IPS-15b (cell line): ENCODE measurements around the gene INF2.
"Not testable (repeated sequence)": the region's sequence is repeated elsewhere in the genome, so short reads cannot be mapped to it uniquely, and the experiment has no call there.

ENCODE experiments used
- H3K27me3 ChIP-seq: one replicate; pipeline ENCODE4 v1.6.1; 2013; ENCODE audit warnings: low read length; ENCODE audit not compliant: control insufficient read depth, insufficient read depth
- H3K36me3 ChIP-seq: one replicate; pipeline ENCODE4 v1.6.1; 2013; ENCODE audit warnings: low read length; ENCODE audit not compliant: control insufficient read depth, insufficient read depth
- H3K4me1 ChIP-seq: one replicate; pipeline ENCODE4 v1.6.1; 2013; ENCODE audit warnings: mild to moderate bottlenecking, low read length; ENCODE audit not compliant: control insufficient read depth, insufficient read depth
- H3K4me3 ChIP-seq: one replicate; pipeline ENCODE4 v1.5.1; 2013; ENCODE audit warnings: low read depth, low read length
- H3K9ac ChIP-seq: one replicate; pipeline ENCODE4 v1.6.1; 2013; ENCODE audit warnings: low read depth, mild to moderate bottlenecking, low read length
- H3K9me3 ChIP-seq: one replicate; pipeline ENCODE4 v1.6.1; 2013; ENCODE audit warnings: mild to moderate bottlenecking, low read length; ENCODE audit not compliant: control insufficient read depth, insufficient read depth

The INF2 gene

DNA sequence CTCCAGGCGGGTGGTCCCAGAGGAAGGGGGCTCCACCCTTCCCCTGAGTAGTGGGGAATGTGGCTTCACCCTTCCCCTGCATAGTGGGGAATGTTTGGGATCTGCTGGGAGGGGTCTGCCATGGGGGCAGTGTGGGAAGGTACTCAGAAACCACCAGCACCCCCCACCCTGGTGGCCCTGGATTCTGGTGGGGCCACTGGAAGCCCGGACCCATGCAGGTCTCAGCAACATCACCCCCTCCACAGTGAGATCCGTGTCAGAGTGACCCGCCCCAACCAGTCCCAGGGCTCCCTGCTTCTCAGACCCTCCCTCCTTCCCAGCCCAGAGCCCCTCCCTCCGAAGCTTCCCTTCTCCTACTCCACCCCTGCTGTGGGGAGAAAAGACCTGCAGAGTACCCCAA, 30.3 kb upstream of the INF2 start:
- no peaks in the 10 kb centered on the region for H3K4me1 ChIP-seq

DNA sequence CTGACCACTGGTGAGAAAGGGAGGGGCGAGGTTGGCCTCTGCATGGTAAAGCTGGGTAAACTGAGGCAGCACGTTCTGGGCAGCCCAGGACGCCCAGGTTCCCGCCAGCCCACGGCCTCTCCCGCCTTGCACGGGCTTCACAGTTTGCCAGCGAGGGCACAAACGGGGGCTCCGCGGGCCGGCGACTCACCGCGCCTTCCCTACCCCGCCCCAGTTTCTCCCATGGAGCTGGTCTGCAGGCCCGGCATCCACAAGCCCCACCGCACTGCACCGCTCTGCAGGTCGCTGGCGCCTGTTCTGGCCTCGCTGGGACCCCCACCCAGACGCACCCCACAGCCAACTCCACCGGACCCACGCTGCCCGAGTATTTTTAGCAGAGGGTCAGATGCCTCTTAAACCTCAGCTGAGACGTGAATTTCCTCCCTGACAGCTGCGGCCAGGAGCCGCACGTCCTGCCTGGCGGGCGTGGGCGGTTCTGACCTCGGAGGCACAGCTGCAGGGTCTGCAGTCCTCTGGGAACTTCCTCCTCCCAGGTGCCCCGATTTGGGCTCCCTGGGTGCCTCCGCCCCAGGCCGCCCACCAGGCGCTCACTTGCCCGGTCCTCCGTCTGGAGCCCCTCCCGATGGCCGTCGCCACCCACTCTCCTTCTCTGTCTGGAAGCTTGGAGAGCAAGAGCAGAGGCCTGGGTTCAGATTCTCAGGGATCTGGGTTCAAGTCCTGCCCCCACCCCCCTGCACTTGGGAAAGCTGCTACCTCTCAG, 29.5 kb upstream of the INF2 start:
- H3K36me3 ChIP-seq, result no peaks in the 10 kb centered on the region
- H3K4me3 ChIP-seq, result no peak overlapping the region
- no peak overlapping the region for H3K9ac ChIP-seq
- no peaks in the 10 kb centered on the region for H3K9me3 ChIP-seq
- H3K4me1 ChIP-seq, result no peaks in the 10 kb centered on the region
- H3K27me3 ChIP-seq, result peaks cover 2% of the 10 kb centered on the region

More for the DNA sequence above, 30.3 kb upstream of the INF2 start:
- Histone ChIP-seq H3K27me3 (peaks cover 2% of the 10 kb centered on the region), H3K9me3 (peaks cover under 1% of the 10 kb centered on the region), H3K4me3 (no peak overlapping the region), H3K9ac (no peak overlapping the region), H3K36me3 (no peaks in the 10 kb centered on the region)

DNA sequence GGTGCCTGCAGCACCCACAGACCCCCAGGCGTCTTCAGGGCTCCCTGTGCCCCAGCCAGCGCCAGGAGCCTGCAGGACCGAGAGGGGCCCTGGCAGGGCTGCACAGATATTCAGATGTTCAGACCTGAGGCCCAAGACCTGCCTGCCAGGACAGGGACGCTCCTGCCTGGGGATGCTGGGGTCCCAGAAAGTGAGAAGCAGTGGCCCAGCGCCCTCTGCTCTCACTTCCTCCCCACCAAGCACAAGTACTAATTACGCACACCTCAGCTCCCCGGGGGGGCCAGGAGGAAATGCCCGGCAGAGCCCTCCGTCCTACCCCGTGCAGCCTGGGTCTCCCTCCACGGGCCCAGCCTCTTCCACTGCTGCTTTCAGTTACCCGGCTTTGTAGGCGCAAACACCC, 28.8 kb upstream of the INF2 start:
- no peak overlapping the region for H3K9ac ChIP-seq
- no peaks in the 10 kb centered on the region for H3K36me3 ChIP-seq
- H3K9me3 ChIP-seq, result no peaks in the 10 kb centered on the region
- no peaks in the 10 kb centered on the region for H3K27me3 ChIP-seq
- H3K4me1 ChIP-seq, result no peaks in the 10 kb centered on the region
- no peak overlapping the region for H3K4me3 ChIP-seq

DNA sequence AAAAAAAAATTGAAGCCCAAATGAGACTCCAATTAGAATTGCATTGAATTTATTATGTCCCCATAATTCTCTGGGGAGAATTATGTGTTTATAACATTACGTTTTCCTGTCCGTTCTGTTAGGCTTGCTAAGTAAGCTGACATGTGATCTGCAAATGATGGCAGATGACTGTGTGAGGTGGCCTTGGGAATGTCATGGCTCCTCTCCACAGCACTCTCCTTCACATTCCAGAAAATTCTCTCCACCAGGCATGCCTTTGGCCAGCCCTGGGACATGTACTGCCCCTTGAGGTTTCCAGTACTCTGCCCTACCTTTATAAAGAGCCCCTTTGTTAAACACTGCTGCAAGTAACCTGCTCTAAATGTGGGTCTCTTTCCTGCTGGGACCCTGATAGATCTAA, 28.3 kb upstream of the INF2 start:
- H3K27me3 ChIP-seq, result no peaks in the 10 kb centered on the region
- no peak overlapping the region for H3K4me3 ChIP-seq
- no peak overlapping the region for H3K9ac ChIP-seq
- H3K36me3 ChIP-seq, result no peaks in the 10 kb centered on the region
- H3K4me1 ChIP-seq, result no peaks in the 10 kb centered on the region
- no peaks in the 10 kb centered on the region for H3K9me3 ChIP-seq

DNA sequence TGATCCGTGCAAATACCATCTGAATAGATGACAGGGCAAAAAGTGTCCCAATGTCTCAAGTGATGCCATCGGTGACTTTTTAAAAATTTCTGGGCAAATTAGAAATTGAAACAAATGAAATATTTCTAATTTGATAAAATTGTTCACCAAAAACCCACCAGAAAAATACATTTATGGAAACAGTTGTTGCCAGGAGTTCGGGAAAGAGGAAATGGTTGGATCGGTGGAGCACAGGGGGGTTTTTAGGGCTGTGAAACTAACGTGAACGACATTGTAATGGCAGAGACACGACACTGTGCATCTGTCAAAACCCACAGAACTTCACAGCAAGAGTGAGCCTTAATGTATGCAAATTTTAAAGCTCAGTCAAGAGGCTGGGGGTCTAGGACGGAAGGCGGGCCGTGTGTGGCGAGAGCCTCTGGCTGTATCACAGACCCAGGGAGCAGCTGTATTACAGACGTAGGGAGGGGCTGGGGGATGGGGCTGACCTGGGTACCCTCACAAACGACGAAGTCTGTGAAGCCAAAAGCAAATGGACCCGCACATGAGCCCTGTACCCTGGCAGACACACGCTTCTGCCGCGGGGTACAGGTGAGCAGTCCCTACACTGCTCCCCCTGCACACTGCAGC, 27.8 kb upstream of the INF2 start:
- not testable (repeated sequence) for H3K36me3 ChIP-seq, H3K4me1 ChIP-seq, H3K9ac ChIP-seq, H3K4me3 ChIP-seq, H3K9me3 ChIP-seq, H3K27me3 ChIP-seq

DNA sequence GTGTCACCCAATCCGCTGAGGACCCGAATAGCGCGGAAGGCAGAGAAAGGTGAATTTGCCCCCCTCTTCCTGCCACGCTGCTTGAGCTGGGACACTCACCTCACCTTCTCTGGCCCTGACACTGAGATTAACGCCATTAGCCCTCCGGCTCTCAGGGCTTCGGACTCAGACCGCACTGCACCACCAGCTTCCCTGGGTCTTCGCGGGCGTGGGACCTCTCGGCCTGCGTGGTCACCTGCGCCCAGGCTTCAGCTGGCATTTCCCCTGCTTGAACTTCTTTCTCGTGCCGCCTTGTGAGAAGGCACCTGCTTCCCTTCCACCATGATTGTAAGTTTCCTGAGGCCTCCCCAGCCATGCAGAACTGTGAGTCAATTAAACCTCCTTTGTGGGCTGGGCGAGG, 26.9 kb upstream of the INF2 start:
- not testable (repeated sequence) for H3K27me3 ChIP-seq, H3K9me3 ChIP-seq, H3K4me1 ChIP-seq, H3K4me3 ChIP-seq, H3K36me3 ChIP-seq, H3K9ac ChIP-seq

DNA sequence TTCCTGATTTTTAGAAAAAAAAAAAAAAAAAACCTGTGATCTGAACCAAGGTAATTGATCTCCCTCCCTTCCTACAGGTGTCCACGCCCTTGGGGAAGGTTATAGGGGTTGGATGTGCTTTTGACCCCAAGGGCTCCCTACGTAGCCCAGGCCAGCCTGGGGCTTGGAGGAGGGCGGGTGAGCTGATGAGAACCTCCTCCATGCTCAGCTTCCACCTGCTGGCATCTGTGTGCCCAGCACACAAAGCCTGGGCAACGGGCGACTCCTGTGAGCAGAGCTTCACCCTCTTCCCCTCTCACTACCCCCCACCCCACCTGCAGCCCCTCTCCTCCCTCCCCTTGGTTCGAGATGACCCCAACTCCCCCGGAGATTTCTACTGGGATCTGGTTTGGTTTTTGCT, 25.3 kb upstream of the INF2 start:
- Histone ChIP-seq H3K27me3 (no peaks in the 10 kb centered on the region), H3K36me3 (no peaks in the 10 kb centered on the region), H3K4me3 (no peak overlapping the region), H3K9me3 (no peaks in the 10 kb centered on the region), H3K4me1 (no peaks in the 10 kb centered on the region), H3K9ac (no peak overlapping the region)

DNA sequence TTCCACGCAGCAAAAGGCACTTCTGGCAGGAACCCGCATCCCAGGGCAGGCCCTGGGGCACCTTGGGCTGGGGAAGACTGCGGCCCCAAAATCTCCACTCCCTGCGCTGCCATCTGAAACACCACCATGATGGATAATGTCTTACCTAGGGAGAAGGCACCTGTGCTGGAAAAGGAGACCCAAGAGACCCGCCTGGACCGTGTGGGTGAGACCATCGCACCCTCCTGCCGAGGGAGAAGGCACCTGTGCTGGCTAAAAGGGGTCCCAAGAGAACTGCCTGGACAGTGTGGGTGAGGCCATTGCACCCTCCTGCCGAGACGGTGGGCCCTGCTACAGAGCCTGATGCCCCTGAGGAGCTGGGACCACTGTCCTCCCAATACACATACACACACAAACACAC, 24.8 kb upstream of the INF2 start:
- Histone ChIP-seq H3K9ac (no peak overlapping the region), H3K4me1 (no peaks in the 10 kb centered on the region), H3K9me3 (no peaks in the 10 kb centered on the region), H3K27me3 (no peaks in the 10 kb centered on the region), H3K36me3 (no peaks in the 10 kb centered on the region), H3K4me3 (no peak overlapping the region)

DNA sequence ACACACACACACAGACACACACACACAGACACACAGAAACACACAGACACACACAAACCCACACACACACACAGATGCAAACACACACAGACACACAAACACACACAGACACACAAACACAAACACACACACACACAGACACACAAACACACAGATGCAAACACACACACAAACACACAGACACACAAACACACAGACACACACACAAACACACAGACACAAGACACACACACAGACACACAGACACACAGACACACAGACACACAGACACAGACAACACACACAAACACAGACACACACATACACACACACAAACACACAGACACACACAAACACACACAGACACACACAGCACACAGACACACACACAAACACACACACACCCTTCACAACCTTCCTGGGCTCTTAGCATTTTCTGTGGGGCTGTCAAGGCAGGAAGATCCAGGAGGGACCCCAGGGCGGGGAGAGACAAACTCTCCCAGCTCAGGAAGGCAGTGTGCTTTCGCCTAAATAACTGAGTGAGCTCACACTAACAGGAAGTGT, 24.2 kb upstream of the INF2 start:
- no peak overlapping the region for H3K9ac ChIP-seq
- no peaks in the 10 kb centered on the region for H3K4me1 ChIP-seq
- no peaks in the 10 kb centered on the region for H3K9me3 ChIP-seq
- H3K27me3 ChIP-seq, result no peaks in the 10 kb centered on the region
- no peaks in the 10 kb centered on the region for H3K36me3 ChIP-seq
- H3K4me3 ChIP-seq, result no peak overlapping the region

DNA sequence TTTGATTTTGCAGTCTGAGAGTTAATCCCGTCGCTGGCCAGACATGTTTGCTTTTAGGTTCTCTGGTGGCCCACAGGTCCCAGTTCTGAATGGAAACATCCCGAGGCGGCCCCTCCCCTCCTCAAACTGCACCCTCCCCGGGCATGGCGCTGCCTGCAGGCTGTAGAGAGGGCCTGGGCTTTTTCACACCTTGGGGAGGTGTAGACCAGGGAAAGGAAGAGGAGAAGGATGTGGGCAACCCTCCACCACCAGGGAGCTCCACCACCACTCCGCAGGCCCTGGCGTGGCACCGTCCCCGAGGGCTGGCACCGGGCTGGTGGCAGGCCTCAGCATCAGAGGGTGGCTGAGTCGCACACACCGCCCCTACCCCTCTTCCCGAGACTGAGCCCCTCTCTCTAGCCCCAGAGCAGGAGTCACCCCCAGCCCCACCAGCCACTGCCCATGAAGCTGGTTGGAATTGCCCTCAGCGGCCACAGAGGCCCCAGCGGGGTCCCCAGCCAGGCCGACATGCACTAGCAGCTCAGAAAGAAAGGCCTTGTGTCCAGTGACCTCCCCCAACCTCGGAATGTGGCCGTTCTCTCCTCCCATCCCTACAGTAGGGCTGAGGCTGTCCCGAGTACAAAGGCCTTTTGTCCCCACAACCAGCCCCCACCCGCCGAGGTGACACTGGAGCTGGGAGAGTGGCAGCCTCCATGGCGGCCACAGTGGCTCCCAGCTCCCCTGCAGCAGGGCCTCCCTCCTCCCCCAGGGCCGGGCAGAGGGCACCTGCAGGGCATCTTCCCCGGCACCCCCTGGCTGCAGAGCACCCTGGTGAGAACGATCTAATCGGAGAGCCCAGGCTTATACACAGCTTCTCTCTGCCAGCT, 23.5 kb upstream of the INF2 start:
- Histone ChIP-seq H3K27me3 (no peaks in the 10 kb centered on the region), H3K9me3 (no peaks in the 10 kb centered on the region), H3K9ac (no peak overlapping the region), H3K4me1 (no peaks in the 10 kb centered on the region), H3K36me3 (no peaks in the 10 kb centered on the region), H3K4me3 (no peak overlapping the region)

DNA sequence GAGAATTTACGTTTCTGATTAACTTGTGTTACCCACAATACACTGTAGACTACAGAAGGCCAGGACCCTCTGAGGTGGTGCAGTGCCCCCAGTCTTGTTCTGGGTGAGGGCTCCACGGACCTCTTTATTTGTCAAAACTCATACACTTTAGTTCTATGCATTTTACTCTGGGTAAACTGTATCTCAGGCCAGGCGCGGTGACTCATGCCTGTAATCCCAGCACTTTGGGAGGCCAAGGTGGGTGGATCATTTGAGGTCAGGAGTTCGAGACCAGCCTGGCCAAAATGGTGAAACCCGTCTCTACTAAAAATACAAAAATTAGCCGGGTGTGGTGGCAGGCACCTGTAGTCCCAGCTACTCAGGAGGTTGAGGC, 22.9 kb upstream of the INF2 start:
- H3K9me3 ChIP-seq, H3K4me3 ChIP-seq, H3K27me3 ChIP-seq, H3K36me3 ChIP-seq, H3K9ac ChIP-seq, H3K4me1 ChIP-seq: not testable (repeated sequence)
